GM12872 (cell line): ENCODE results near the gene LIN9.

Experiments used
- TF ChIP-seq, protein P1 (sequence below): IDR thresholded peaks from 3 replicates; pipeline ENCODE4 v1.5.1; 2011; ENCODE audit warnings: low read depth, mild to moderate bottlenecking, low read length, moderate library complexity; ENCODE audit not compliant: insufficient read depth

The LIN9 gene

GRCh38 chr1:226268421-226269124 is 40.4 kb downstream of the LIN9 start:
- TF ChIP-seq, protein P1, sequence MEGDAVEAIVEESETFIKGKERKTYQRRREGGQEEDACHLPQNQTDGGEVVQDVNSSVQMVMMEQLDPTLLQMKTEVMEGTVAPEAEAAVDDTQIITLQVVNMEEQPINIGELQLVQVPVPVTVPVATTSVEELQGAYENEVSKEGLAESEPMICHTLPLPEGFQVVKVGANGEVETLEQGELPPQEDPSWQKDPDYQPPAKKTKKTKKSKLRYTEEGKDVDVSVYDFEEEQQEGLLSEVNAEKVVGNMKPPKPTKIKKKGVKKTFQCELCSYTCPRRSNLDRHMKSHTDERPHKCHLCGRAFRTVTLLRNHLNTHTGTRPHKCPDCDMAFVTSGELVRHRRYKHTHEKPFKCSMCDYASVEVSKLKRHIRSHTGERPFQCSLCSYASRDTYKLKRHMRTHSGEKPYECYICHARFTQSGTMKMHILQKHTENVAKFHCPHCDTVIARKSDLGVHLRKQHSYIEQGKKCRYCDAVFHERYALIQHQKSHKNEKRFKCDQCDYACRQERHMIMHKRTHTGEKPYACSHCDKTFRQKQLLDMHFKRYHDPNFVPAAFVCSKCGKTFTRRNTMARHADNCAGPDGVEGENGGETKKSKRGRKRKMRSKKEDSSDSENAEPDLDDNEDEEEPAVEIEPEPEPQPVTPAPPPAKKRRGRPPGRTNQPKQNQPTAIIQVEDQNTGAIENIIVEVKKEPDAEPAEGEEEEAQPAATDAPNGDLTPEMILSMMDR = no peak

DNA sequence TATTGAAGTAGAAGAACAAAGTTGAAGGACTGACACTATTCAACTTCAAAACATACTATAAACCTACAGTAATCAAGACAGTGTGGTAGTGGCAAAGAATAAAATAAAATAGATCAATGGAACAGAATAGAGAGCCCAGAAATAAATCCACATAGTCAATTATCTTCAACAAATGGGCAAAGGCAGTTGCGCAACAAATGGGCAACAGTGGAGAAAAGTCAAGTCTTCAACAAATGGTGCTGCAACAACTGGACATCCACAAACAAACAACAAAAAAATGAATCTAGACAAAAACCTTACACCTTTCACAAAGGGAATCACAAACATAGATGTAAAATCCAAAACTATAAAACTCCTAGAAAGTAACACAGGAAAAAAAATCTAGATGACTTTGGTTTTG is 47.1 kb downstream of the LIN9 start:
- TF ChIP-seq, protein P1 = no peak

- TF ChIP-seq, protein P1 = no peak
These were observed 53.6 kb downstream of the LIN9 start for GRCh38 chr1:226255380-226255779.

DNA sequence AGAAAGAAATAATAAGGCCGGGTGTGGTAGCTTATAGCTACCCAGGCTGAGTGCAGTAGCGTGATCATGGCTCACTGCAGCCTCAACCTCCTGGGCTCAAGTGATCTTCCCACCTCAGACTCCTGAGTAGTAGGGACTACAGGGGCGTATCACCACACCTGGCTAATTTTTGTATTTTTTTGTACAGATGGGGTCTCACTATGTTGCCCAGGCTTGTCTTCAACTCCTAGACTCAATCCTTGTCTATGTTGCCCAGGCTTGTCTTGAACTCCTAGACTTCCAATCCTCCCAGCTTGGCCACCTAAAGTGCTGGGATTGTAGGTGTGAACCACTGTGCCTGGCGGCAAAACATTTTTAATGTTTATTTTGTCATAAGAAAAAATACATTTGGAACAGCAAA is 55.0 kb downstream of the LIN9 start:
- TF ChIP-seq, protein P1 = no peak

GRCh38 chr1:226250511-226250910 is 58.5 kb downstream of the LIN9 start:
- TF ChIP-seq, protein P1 = no peak

GRCh38 chr1:226248796-226249195 is 60.2 kb downstream of the LIN9 start:
- TF ChIP-seq, protein P1 = no peak

GRCh38 chr1:226248091-226248490 is 60.9 kb downstream of the LIN9 start:
- TF ChIP-seq, protein P1 = no peak
